Brain microvascular endothelial cell (primary cell): ENCODE results near the gene HOXB4.
A peak's percentile ranks its signal among the peaks of the same experiment; 100 is the strongest.

Source experiments
- DNase-seq: peaks from one replicate; pipeline ENCODE4 v3.0.0-alpha.2; 2020
- H3K27ac ChIP-seq: fragments of 250-450 bp; sonication (Bioruptor Pico); 2 replicates; pipeline ENCODE4 v1.5.1; 2020; ENCODE audit warnings: mild to moderate bottlenecking, moderate library complexity
- H3K27me3 ChIP-seq: fragments of 250-450 bp; sonication (Bioruptor Pico); replicated peaks from 2 replicates; pipeline ENCODE4 v1.5.1; 2020; ENCODE audit warnings: mild to moderate bottlenecking
- H3K36me3 ChIP-seq: fragments of 250-450 bp; sonication (Bioruptor Pico); replicated peaks from 2 replicates; pipeline ENCODE4 v1.5.1; 2020; ENCODE audit warnings: mild to moderate bottlenecking
- H3K4me3 ChIP-seq: 2 replicates; pipeline ENCODE4 v1.5.1; 2011; ENCODE audit warnings: low read depth, mild to moderate bottlenecking, control low read depth, low read length, moderate library complexity
- CTCF ChIP-seq: IDR thresholded peaks from 2 replicates; pipeline ENCODE4 v1.5.1; 2011; ENCODE audit warnings: low read depth, mild to moderate bottlenecking, moderate library complexity, low read length, control low read depth, inconsistent platforms; ENCODE audit errors: missing control alignments
- in situ Hi-C: cut with HindIII; loops from 2 replicates; pipeline ENCODE4 v1.10.0; 2017; ENCODE audit warnings: low sequenced_read_pairs, low pct_ligation_motif_present

The HOXB4 gene

DNA sequence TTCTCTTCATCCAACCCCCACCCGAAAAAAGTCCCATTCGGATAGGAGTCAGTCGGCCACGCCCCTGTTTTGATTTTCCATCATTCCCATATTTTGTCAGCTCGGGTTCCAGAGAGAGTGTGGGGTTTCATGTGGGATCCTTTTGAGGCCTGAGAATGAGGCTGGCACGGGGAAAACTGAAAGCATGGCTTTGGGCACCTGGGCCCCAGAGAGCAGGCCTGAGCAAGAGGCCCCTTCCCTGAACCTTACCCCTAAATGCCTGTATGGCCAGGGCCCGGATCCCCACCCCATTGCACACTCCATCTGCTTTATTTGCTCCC lies 4.6 kb upstream of the HOXB4 start:
- Histone ChIP-seq H3K4me3 (no peak overlapping the region), H3K36me3 (no peaks in the 10 kb centered on the region), H3K27ac (no peak overlapping the region), H3K27me3 (peaks cover 93% of the 10 kb centered on the region)
- in situ Hi-C loops: no loop called here
- DNase-seq: no peak
- TF ChIP-seq CTCF: no peak

DNA sequence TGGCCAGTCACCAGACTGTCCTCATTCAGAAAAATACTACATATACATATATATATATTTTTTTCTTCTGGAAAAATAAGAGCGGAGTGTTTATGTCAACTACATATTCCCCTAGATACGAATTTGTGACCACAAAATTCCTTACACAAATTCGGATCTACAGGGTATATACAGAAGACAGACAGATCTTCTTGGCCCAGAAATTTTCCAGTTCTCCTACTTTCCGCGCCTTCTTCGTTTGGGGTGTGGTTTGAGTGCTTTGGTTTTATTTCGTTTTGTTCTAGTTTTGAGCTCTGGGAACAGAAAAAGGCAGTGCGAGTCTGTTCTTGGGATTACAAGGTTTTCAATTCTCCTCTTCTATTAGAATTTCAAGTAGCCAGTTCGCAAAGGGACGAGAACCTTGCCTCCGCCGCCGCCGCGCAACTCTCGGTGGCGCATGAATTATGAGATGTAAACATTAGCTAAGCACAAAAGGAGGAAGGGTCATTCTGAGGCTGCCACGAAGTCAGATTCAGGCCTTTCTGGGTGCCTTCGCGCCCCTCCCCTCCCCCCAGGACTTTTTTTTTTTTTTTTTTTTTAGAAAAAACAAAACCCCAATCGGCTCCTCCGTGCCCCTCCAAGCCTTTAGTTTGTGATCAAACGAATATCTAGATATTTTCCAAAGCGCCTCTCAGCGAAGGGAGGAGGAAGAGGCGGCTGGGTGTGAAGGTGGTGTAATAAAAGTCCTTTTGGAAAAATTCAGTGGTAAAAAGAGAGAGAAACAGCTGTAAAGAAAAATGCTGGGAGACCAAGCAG lies 1.8 kb upstream of the HOXB4 start:
- H3K4me3 ChIP-seq: peak overlapping the region; percentile 58
- DNase-seq: no peak
- H3K27me3 ChIP-seq: peaks cover 91% of the 10 kb centered on the region
- H3K36me3 ChIP-seq: no peaks in the 10 kb centered on the region
- TF ChIP-seq CTCF: no peak
- H3K27ac ChIP-seq: no peak overlapping the region
- in situ Hi-C loops: no loop called here

DNA sequence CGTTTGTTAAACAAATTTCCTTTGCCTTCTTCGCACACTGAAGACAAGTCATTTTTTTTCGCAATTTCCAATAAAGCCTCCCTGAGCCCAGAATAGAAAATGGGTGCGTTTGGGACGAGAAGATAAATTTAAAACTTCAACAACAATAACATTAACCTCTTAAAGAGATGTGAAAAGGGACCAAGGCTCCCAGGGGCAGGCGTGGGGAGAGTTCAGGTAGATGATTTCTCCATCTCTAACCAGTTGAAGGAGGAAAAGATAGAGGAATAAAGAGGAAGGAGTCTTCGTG lies 1.3 kb upstream of the HOXB4 start:
- in situ Hi-C loops: no loop called here
- H3K4me3 ChIP-seq: peak overlapping the region; percentile 5
- no peak for TF ChIP-seq CTCF
- H3K27me3 ChIP-seq: peaks cover 93% of the 10 kb centered on the region
- no peaks in the 10 kb centered on the region for H3K36me3 ChIP-seq
- H3K27ac ChIP-seq: no peak overlapping the region
- no peak for DNase-seq

- no peak for DNase-seq
- in situ Hi-C loops: no loop called here
- Histone ChIP-seq H3K27ac (no peak overlapping the region), H3K27me3 (peaks cover 92% of the 10 kb centered on the region), H3K36me3 (no peaks in the 10 kb centered on the region), H3K4me3 (peak overlapping the region; percentile 54)
- TF ChIP-seq CTCF: no peak
These were observed 693 bp upstream of the HOXB4 start for GRCh38 chr17:48578616-48579470.

DNA sequence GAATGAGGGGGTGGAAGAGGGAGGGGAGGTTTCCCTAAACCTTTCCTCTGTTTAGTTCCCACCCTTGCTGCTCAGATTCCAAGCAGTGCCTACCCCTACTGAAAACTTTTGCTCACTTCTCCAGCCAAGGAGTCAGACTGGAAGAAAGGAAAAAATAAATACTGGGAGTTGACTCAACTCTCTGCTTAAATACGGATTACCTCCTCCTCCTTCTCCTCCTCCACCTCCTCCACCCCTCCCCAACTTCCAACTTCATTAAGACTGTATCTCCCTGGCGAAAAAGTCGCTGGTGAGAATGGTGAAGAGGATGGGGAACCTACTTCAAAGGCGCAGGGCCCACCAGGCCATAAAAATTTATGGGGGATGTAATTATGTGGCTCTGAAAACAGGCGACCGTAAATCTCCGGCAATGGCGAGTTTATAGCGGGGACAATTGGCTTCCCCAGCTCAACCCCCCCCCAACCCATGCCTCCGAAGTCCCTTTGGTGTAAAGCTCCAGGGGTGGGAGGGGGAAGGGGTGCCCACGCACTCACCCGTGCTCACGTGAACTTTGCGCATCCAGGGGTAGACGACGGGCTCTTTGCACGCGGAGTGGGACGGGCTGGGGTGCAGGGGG lies 712 bp downstream of the HOXB4 start:
- DNase-seq: no peak
- no peak overlapping the region for H3K27ac ChIP-seq
- H3K4me3 ChIP-seq: peak overlapping the region; percentile 54
- H3K36me3 ChIP-seq: no peaks in the 10 kb centered on the region
- TF ChIP-seq CTCF: no peak
- peaks cover 92% of the 10 kb centered on the region for H3K27me3 ChIP-seq
- in situ Hi-C loops: no loop called here
